ENCODE results near the gene TXLNG.

GRCh38 chrX:16836371-16836770, 50.1 kb downstream of the TXLNG start:
- TF ChIP-seq CTCF (IDR thresholded peaks at IDR 0.05) (no peak), POLR2A (IDR thresholded peaks at IDR 0.05) (no peak), POLR2AphosphoS5 (IDR thresholded peaks at IDR 0.05; ENCODE audit: insufficient read depth in 1 of 2, low read depth in 1 of 2) (no peak)

Measured in vagina (tissue), 2 donors.